Neural progenitor cell (in vitro differentiated cells): ENCODE results near the gene GSTA4. TPM values are rescaled to one million over a fixed set of nuclear protein-coding genes. Genes with fewer than 3 reads are reported as not detected.

Experiments
- DNase-seq: peaks from one replicate; pipeline ENCODE4 v3.0.0-alpha.2; 2016; ENCODE audit warnings: low spot score
- H2AFZ ChIP-seq: fragments of 200-600 bp; sonication (generic); replicated peaks from 2 replicates; pipeline ENCODE4 v1.6.1; 2016; ENCODE audit warnings: antibody characterized with exemption
- H3F3A ChIP-seq: fragments of 200-600 bp; sonication (generic); 2 replicates; pipeline ENCODE4 v1.6.1; 2016; ENCODE audit warnings: antibody characterized with exemption, low read depth
- H3K27ac ChIP-seq: fragments of 200-600 bp; sonication (generic); 2 replicates; pipeline ENCODE4 v1.5.1; 2016; ENCODE audit warnings: mild to moderate bottlenecking
- H3K27me3 ChIP-seq: fragments of 200-600 bp; sonication (generic); 2 replicates; pipeline ENCODE4 v1.6.1; 2016; ENCODE audit warnings: mild to moderate bottlenecking, moderate library complexity
- H3K36me3 ChIP-seq: fragments of 200-600 bp; sonication (generic); 2 replicates; pipeline ENCODE4 v1.5.1; 2016
- H3K4me1 ChIP-seq: fragments of 200-600 bp; sonication (generic); 2 replicates; pipeline ENCODE4 v1.6.1; 2016; ENCODE audit warnings: mixed run types
- H3K4me2 ChIP-seq: fragments of 200-600 bp; sonication (generic); 2 replicates; pipeline ENCODE4 v1.6.1; 2016
- H3K4me3 ChIP-seq: fragments of 200-600 bp; sonication (generic); 2 replicates; pipeline ENCODE4 v1.5.1; 2016
- H3K79me2 ChIP-seq: fragments of 200-600 bp; sonication (generic); 2 replicates; pipeline ENCODE4 v1.6.1; 2016; ENCODE audit warnings: low read depth
- H3K9ac ChIP-seq: fragments of 200-600 bp; sonication (generic); 2 replicates; pipeline ENCODE4 v1.6.1; 2016
- H3K9me3 ChIP-seq: fragments of 200-600 bp; sonication (generic); 2 replicates; pipeline ENCODE4 v1.5.1; 2016; ENCODE audit warnings: low read depth
- H4K20me1 ChIP-seq: fragments of 200-600 bp; sonication (generic); 2 replicates; pipeline ENCODE4 v1.6.1; 2016; ENCODE audit warnings: low read depth
- H3K27ac Mint-ChIP-seq: 3 replicates; pipeline ENCODE4 v1.8.0; 2021; ENCODE audit warnings: mixed read lengths
- H3K27me3 Mint-ChIP-seq: 2 replicates; pipeline ENCODE4 v1.8.0; 2022; ENCODE audit warnings: low read depth, mild to moderate bottlenecking, inconsistent platforms, moderate library complexity, mixed read lengths; ENCODE audit not compliant: insufficient read depth
- H3K36me3 Mint-ChIP-seq: 3 replicates; pipeline ENCODE4 v1.8.0; 2021; ENCODE audit warnings: mixed read lengths
- H3K4me1 Mint-ChIP-seq: 3 replicates; pipeline ENCODE4 v1.8.0; 2021; ENCODE audit warnings: mixed read lengths
- H3K4me3 Mint-ChIP-seq: 3 replicates; pipeline ENCODE4 v1.8.0; 2021; ENCODE audit warnings: mild to moderate bottlenecking, moderate library complexity, mixed read lengths
- H3K9me3 Mint-ChIP-seq: 3 replicates; pipeline ENCODE4 v1.8.0; 2020; ENCODE audit warnings: mixed read lengths
- EZH2 ChIP-seq: fragments of 200-600 bp; sonication (generic); IDR thresholded peaks from 2 replicates; pipeline ENCODE4 v1.6.1; 2017; ENCODE audit warnings: antibody characterized with exemption, mild to moderate bottlenecking, moderate library complexity
- EZH2phosphoT487 ChIP-seq: fragments of 200-600 bp; sonication (generic); IDR thresholded peaks from 2 replicates; pipeline ENCODE4 v1.6.1; 2017; ENCODE audit warnings: antibody characterized with exemption
- total RNA-seq: library from RNA; depleted of rRNA; stranded (reverse); fragments of >200 nt; gene quantifications from 2 replicates; pipeline ENCODE4 v1.2.3, GENCODE V29; 2015; ENCODE audit warnings: low replicate concordance
- TF ChIP-seq, protein P1 (sequence below): fragments of 200-600 bp; sonication (generic); IDR thresholded peaks from 2 replicates; pipeline ENCODE4 v1.5.1; 2017; ENCODE audit warnings: antibody characterized with exemption, mild to moderate bottlenecking

Gene GSTA4
- total RNA-seq, 1 donor from 2014 or later, result 113 TPM

DNA sequence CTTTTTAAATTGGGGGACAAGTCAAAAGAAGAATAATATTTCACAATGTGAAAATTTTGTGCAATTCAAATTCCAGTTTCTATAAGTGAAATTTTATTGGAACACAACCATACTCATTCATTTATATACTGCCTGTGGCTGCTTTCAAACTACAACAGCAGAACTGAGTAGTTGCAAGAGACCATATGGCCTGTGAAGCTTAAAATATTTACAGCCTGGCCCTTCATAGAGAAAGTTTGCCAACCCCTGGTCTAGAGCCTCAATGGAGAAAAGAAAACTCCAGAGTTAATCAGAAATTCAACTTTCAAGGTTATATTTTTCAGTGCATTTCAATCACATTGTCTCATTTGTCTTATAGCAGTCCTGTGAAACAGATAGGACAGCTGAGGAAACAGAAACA is 43.5 kb upstream of the GSTA4 start:
- no peaks in the 10 kb centered on the region for H3K27me3 ChIP-seq
- no peaks in the 10 kb centered on the region for H3K36me3 ChIP-seq
- no peak for DNase-seq
- TF ChIP-seq EZH2, result no peak
- TF ChIP-seq, protein P1, sequence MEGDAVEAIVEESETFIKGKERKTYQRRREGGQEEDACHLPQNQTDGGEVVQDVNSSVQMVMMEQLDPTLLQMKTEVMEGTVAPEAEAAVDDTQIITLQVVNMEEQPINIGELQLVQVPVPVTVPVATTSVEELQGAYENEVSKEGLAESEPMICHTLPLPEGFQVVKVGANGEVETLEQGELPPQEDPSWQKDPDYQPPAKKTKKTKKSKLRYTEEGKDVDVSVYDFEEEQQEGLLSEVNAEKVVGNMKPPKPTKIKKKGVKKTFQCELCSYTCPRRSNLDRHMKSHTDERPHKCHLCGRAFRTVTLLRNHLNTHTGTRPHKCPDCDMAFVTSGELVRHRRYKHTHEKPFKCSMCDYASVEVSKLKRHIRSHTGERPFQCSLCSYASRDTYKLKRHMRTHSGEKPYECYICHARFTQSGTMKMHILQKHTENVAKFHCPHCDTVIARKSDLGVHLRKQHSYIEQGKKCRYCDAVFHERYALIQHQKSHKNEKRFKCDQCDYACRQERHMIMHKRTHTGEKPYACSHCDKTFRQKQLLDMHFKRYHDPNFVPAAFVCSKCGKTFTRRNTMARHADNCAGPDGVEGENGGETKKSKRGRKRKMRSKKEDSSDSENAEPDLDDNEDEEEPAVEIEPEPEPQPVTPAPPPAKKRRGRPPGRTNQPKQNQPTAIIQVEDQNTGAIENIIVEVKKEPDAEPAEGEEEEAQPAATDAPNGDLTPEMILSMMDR, result no peak
- no peak for TF ChIP-seq EZH2phosphoT487
- H3F3A ChIP-seq, result peaks cover under 1% of the 10 kb centered on the region
- Mint-ChIP-seq H3K36me3 (peaks cover 40% of the 10 kb centered on the region), H3K4me1 (peaks cover 13% of the 10 kb centered on the region), H3K27ac (no peak overlapping the region), H3K27me3 (no peaks in the 10 kb centered on the region), H3K9me3 (no peaks in the 10 kb centered on the region), H3K4me3 (no peak overlapping the region)
- no peak overlapping the region for H3K9ac ChIP-seq
- H3K27ac ChIP-seq, result no peak overlapping the region
- H4K20me1 ChIP-seq, result peaks cover under 1% of the 10 kb centered on the region
- H2AFZ ChIP-seq, result no peak overlapping the region
- no peak overlapping the region for H3K4me3 ChIP-seq
- H3K4me1 ChIP-seq, result peaks cover 4% of the 10 kb centered on the region
- H3K9me3 ChIP-seq, result no peaks in the 10 kb centered on the region
- no peak overlapping the region for H3K4me2 ChIP-seq
- H3K79me2 ChIP-seq, result peaks cover 4% of the 10 kb centered on the region

DNA sequence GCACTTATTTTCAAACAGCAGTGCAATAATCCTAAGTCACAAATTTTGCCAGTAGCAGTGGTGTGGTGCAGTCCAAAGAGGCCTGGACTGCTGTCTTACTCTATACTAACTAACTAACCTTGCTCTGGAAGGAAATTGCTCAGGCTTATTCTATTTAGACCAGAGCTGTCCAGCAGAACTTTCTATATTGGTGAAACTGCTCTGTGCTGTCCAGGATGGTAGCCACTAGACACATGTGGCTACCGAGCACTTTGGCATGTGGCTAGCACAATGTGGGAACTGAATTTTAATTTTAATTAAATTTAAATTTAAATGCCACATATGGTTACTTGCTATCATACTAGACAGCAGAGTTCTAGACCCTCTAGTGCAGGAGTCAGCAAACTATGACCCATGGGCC is 43.1 kb upstream of the GSTA4 start:
- Mint-ChIP-seq H3K4me1 (peaks cover 9% of the 10 kb centered on the region), H3K36me3 (peaks cover 43% of the 10 kb centered on the region), H3K9me3 (no peaks in the 10 kb centered on the region), H3K4me3 (no peak overlapping the region), H3K27ac (no peak overlapping the region), H3K27me3 (no peaks in the 10 kb centered on the region)
- no peak overlapping the region for H2AFZ ChIP-seq
- no peaks in the 10 kb centered on the region for H3K4me1 ChIP-seq
- H3K4me2 ChIP-seq, result no peak overlapping the region
- H3K27ac ChIP-seq, result no peak overlapping the region
- TF ChIP-seq EZH2phosphoT487, result no peak
- no peak for TF ChIP-seq EZH2
- TF ChIP-seq, protein P1, result no peak
- H3K9me3 ChIP-seq, result no peaks in the 10 kb centered on the region
- H3F3A ChIP-seq, result no peaks in the 10 kb centered on the region
- H4K20me1 ChIP-seq, result no peaks in the 10 kb centered on the region
- H3K9ac ChIP-seq, result no peak overlapping the region
- H3K36me3 ChIP-seq, result no peaks in the 10 kb centered on the region
- H3K4me3 ChIP-seq, result no peak overlapping the region
- DNase-seq, result no peak
- peaks cover 4% of the 10 kb centered on the region for H3K79me2 ChIP-seq
- no peaks in the 10 kb centered on the region for H3K27me3 ChIP-seq

DNA sequence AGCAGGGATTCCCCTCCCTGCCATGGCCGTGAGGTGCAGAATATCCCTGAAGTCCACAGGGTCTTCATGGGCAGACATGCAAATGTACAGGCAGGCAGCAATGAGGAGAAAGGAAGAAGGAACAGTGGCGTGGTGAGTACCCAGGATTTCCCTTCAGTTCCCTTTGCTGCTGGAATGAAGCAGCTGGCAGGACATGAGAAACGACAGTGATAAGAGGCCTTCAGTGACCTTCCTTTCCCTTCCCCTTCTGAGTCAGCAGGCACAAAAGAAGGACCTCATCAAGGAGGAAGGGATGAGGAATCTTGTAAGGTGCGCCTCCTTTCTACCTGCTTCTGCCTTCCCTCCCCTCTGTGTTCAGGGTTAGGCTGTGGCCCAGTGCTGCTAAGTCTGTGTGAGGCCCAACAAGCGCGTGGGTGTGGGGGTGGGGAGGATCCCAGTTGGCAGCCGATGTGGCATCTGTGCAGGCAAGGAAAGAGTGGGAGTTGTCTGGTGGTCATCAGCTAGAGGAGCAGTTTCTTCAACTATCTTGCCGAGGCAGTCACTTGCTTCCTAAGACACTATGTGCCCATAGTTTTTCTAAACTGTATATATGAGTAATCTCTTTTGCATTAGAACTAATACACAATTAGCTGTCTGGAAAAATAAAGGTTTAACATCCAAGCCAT is 40.6 kb upstream of the GSTA4 start:
- H3K4me3 Mint-ChIP-seq, result no peak overlapping the region
- Histone ChIP-seq H3K79me2 (no peaks in the 10 kb centered on the region), H3K4me3 (no peak overlapping the region), H2AFZ (no peak overlapping the region), H3K4me2 (no peak overlapping the region), H3F3A (no peaks in the 10 kb centered on the region), H3K36me3 (peaks cover 9% of the 10 kb centered on the region), H4K20me1 (no peaks in the 10 kb centered on the region), H3K27me3 (no peaks in the 10 kb centered on the region), H3K27ac (no peak overlapping the region), H3K9ac (no peak overlapping the region), H3K4me1 (no peaks in the 10 kb centered on the region), H3K9me3 (no peaks in the 10 kb centered on the region)
- H3K27ac Mint-ChIP-seq, result no peak overlapping the region
- H3K36me3 Mint-ChIP-seq, result peaks cover 41% of the 10 kb centered on the region
- peaks cover 2% of the 10 kb centered on the region for H3K27me3 Mint-ChIP-seq
- no peak for TF ChIP-seq EZH2
- TF ChIP-seq, protein P1, result no peak
- no peak for TF ChIP-seq EZH2phosphoT487
- no peak for DNase-seq
- no peaks in the 10 kb centered on the region for H3K9me3 Mint-ChIP-seq
- no peaks in the 10 kb centered on the region for H3K4me1 Mint-ChIP-seq
